GM21381 (cell line): ENCODE measurements around the gene BEST1.

ENCODE experiments used
- ATAC-seq: cut with Tn5 transposase; IDR thresholded peaks from one replicate; pipeline ENCODE4 v1.9.1; 2021; ENCODE audit warnings: mild to moderate bottlenecking, moderate library complexity; ENCODE audit not compliant: unreplicated experiment

The BEST1 gene

DNA sequence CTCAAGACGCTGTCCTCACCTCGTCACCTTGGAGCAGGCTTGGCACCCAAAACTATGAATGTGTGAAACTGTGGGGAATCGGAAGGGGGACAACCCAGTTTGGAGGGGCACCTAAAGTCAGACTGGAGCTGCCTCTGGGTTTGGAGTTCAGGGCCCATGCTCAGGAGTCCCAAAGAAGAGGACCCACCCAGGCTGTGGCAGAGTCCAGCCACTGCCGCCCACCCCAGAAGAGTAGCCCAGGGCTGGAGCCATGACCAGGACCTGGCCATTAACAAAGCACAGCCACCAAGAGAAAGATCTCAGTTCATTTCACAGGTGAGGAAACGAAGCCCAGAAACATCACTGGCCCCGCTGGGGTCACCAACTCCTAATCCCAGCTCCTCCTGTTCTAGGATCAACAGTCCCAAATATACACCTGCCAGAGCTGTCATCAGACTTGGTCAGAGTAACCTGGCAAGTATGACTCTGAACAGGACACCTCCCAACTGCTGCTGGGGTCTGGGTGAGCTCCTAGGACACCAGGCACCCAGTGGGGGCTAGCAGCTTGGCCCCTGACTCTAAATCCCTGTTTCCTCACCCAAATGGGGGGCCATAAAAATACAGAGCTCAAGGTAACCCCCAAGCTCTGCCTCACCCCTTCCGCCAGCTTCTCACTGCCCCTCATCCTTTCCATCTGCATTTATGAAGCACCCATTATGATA lies 35.5 kb upstream of the BEST1 start:
- no peak for ATAC-seq

DNA sequence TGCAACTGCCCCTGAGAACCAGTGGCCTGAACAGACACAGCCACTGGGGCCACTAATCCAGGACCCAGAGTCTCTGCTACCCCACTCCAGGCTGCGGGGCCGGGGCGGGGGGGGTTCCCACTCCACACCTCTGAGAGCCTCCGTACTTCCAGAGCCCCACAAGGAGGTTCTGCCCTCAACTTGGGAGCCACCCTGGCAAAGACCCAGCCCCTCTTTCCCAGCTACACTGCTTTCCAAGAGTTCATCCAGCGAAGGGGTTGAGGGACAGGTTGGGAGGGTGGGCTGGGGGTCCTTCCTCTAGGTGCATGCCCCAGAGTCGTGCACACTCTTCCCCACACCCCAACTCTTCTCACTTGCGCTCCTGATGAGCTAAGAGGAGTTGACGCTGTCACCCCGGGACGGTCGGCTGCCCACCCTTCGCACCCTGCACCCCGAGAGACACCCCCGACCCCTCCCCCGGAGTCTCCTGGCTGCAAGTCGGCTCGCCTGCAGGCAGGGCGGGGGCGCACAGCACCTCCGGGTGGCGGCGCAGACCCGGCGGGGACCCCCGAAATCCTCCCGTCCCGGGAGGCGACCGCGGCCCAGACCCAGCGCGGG lies 33.3 kb upstream of the BEST1 start:
- no peak for ATAC-seq

DNA sequence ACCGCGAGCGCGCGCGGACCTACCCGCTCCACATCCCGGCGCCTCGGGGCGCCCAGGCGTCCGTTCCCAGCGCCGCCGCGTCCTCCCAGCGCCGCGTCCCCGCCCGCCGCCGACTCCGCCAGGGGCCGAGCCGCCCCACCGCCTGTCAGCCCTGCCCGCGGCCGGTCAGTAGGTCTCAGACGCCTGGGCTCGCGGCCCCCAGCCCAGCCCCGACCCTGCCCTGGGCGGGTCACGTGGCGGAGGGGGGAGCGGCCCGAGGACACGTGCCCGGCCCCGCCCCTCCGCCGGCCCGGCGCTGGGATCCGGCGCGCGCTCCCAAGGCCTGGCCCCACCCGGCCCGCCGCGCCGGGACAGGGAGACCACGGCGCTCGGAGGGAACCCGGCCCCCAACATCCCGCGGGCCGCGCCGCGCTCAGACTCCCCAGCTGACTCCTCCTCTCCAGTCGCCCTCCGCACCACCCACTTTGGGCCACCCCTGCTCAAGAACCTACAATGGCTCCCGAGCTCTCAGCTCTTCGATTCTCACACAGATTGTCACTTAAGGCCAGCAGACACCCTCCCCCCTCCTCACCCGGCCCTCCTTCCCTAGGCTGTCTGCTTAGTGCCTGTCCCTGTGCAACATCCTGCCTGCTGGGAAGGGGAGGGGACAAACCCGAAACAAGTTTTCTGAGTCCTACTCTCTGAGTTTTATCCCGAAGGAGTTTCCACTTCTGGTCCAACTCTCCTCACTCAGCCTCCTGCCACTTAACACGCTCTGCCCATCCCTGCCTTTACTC lies 32.6 kb upstream of the BEST1 start, which contains the start of gene RAB3IL1:
Gene RAB3IL1 (minus strand): TSS at position 233 of the 776 bp plus-strand sequence. CDS start 199 bp downstream, at position 34.
- no peak for ATAC-seq

DNA sequence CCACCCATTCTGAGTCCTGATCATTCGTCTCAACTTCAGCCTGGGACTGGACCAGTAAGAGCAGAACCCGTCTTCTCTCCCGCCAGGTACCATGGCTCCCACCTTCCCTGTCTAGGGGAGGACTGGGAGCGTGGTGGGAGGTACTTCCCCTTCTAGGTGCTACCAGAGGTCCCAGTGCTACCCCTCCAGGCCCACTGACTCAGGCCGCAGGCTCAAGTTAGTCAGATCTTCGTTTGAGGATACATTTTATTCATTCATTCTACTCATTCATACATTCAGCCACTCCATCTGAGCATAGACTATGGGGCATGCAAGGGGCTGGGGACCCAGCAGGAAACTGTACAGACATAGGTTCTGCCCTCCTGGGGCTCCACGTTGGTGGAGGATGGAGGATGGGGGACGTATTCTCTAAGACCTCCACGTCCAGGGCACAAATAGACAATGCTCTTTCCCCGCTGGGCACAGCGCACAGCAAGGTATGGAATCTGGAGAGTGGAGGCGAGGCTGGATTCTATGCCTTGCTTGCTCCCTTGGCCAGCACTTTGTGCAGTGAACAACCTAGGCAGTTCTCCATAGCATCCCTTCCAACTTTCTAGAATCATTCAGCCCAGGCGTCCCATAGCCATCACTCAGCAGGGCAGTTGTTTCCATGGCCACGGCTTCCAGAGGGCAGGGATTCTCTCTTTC lies 31.8 kb upstream of the BEST1 start:
- ATAC-seq: no peak

DNA sequence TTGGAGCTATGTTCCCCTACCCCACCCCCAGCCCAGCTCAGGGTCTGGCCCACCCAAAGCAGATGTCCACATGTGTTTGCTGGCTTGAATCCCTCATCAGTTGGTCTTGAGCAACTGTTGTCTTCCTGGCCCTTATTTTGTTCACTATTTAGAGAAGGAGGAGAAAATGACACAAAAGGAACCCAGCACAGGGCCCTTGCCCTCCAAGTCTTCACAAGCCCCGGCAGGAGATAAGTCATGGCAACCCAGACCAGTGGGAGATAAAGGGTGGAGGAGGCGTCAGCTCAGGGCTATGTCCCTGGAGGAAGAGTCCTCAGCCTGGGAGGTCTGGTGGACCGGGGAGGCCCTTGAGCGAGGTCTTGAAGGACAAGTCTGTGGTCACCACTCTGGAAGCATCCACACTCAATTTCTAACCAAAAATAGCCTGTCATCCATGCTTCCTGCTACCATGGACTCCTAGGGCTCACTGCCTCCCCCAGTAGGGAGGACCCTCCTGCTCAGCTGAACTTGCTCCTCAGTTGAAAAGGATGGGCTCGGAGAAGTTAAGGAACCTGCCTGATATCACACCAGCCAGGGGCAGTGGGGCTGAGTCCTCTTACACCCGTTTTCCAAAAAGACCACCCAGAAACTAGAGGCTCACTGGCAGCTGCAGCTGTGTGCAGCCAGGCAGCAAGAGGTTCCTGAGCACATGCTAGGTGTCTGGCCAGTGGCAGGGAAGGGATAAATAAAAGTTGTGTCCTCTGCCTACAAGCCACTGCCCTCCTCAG lies 31.0 kb upstream of the BEST1 start:
- ATAC-seq: no peak

DNA sequence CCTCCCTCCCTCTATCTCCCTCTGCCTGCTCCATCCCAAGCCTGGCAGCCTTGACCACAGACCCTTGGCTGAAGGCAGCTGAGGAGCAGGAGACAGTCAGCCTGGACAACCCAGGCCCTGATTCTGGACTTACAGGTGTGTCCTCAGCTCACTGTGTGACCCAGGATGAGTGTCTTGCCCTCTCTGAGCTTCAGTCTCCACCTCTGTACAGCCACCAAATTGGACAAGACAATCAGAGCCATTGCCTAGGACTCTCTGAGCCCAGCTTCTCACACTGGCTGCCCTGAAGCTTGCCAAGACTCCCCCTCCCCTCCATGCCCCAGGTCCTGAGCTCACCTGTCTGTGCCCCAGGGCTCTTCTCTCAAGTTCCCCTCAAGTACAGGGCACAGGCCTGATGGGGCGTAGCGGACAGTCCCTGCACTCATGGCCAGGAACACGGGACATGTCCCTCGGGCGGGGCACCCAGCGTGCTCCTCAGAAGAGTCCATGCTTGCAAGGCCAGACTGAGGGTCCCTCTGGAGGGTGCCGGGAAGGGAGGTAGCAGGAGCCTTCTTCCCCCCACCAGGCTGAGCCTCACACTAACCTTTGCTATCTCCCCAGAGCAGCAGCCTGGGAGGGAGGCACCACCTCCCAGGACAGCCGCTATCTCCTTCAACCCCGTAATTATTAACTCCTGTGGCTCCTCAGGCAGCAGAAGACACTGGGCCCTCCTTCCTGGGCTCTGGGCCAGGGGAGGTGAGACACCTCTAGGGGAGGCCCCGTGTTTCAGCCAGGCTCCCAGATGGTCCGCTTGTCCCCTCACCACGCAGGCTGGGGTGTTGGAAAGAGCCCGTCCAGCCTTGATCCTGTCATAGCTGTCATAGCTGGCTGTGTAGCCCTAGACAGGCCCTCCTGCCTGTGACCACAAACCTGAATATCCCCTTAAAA lies 30.2 kb upstream of the BEST1 start:
- ATAC-seq: no peak

DNA sequence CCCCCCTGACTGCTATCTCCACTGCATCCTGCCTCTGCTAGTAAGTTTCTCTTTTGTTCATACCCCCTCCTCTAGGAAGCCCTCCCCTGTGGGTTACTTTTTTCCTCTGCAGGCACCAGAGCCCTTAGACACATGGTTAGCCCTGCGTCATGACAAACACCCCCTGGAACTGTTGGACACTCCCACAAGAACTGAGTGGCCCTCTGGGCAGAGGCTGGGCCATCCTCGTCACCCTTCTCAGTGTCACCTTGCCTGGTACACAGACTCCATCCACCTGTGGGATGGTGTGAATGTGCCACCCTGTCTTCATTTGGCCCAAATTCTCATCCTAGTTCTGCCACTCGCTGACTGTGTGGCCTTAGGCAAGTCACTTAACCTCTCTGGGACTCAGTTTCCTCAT lies 28.7 kb upstream of the BEST1 start:
- no peak for ATAC-seq

DNA sequence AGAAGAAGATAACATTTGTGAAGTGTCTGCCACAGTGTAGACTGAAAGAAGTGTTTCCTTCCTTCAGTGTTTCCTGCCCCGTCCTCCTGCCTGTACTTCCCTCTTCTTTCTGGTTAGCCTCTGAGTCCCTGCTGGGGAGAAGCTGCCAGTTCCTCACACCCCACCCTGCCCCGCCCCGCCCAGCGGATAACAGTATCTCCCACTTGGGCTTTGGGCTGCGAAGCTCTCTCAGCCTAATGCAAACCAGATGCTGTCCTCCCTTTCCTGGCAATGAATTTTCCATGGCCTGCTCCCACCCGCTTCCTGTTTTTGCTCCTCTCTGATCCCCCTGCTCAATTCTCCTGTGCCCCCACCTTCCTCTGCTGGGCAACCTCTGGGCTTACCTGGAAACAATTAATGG lies 27.6 kb upstream of the BEST1 start:
- no peak for ATAC-seq

DNA sequence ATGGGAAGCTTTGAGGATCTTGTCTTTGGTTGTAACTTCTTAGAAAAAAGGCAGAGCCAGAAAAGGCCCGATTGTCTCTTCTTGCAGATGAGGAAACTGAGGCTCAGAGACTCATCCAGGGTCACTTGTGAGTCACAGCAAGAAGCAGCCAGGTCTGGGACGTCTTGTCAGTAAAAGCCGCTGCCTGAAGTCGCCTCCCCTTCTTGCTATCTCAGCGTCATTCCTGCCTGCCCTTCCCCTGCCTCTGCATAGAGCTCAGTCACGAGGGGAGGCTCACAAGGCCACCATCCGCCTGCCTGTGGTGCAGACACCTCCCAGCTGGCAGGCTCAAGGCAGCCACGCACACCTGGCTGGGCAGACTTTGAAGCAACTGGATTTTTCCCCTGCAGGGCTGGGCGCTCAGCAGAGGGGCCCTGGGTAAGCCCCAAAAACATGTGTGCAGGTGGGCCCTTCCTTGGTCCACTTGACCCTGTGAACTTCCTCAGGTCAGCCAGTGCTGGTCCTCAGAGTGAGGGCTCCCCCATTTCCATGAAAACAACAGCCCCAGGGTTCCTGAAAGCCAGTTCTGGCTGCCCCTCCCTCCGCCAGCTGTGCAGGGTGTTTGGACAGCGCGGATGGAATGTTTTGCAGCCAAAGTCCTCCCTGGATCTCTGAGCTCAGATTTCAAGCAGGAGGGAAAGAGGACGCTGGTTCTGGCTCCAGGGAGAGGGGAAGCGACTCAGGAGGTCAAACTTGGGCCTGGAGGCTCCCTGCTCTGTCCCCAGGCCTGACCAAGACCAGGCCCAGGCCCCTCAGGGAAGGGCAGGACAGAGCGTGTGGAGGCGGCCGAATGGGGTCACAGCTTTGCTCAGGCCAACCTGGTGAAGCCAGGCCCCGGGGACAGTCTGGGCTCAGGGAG lies 26.7 kb upstream of the BEST1 start:
- ATAC-seq: no peak

DNA sequence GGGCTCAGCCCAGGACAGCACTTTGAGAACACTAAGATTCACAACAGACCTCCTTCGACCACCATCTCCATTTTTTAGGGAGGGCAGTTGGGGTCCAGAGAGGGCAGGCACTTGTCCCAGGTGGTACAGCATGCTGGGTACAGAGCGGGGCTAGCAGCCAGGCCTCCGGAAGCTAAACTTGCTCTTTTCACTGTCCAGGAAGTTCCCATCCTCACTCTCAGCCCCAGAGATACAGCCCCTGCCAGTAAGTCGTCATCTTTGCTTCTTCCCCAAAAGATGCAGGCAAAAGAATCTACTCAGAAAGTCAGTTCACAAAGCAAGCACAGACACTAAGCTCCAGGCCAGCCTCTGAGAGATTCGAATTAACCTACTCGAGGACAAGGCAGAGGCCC lies 26.1 kb upstream of the BEST1 start:
- no peak for ATAC-seq

DNA sequence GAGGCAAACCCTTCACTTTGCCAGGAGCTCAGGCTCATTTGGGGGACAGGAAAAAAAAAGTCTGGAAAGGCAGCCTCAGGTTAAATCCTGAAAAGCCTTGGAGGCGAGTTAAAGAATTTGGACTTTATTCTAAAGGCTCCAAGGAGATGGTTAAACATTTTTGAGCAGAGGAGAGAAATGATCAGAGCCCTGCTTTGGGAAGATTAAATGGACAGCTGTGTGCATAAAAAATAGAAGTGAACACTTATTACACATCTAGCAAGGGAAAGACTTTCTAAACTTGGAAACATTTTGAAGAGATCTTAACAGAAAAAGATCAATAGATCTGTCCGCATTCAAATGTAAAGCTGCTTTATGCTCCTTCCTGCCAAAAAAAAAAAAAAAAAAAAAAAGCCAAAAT lies 24.4 kb upstream of the BEST1 start:
- no peak for ATAC-seq

DNA sequence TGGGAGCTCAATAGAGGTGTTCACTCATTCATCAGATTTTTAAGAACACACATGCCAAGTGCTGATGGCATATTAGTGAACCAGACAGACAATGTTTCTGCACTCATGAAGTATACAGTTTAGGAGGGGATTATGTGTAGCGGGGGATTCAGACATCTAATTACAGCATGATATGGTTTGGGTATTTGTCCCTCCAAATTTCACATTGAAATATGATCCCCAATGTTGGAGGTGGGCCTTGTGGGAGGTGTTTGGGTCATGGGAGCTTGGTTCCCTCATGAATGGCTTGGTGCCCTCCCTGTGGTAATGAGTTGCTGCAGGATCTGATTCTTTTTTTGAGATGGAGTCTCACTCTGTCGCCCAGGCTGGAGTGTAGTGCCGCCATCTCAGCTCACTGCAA lies 23.9 kb upstream of the BEST1 start:
- no peak for ATAC-seq

DNA sequence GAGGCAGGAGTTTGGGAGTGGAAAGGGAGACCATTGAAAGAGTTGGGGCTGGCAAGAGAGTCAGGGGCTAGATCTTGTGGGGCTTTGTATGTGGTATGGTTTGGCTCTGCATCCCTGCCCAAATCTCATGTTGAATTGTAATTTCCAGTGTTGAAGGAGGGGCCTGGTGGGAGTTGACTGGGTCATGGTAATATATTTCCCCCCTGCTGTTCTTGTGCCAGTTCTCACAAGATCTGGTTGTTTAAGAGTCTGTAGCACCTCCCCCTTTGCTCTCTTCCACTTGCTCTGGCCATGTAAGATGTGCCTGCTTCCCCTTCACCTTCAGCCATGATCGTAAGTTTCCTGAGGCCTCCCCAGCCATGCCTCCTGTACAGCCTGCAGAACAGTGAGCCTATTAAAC lies 22.6 kb upstream of the BEST1 start:
- no peak for ATAC-seq

DNA sequence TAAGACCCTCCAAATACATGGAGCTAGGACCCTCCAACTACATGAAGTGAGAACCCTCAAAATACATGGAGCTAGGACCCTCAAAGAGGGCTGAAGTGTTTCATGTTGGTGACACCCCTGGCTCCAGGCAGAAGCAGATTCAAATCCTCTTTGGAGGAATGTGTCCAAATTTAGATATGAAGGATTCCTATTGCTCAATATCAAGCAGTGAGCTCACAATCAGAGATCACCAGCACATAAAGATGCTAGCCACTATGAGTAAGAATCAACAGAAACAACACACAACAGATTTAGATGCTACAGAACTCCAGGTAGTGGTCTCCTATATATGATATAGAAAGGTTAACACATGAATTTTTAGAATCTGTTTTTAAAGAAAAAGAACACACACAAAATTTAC lies 21.5 kb upstream of the BEST1 start:
- no peak for ATAC-seq

DNA sequence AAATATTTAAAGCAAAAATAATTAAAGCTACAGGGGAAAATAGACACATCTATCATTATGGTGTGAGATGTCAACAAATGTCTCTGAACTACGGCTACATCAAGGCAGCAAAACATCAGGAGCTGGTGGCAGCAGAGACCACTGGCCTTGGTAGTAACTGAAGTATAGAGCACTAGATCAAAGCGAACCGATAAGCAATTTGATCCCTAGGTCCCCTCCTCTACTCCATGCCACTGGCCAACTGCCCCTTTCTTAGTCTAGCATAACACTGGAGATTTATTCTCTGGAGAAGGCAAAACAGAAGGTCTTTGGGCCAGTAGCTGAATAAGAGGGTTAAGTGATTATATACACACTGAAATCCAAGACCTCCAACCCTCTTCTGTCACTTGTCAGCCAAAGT lies 19.2 kb upstream of the BEST1 start:
- ATAC-seq: no peak

DNA sequence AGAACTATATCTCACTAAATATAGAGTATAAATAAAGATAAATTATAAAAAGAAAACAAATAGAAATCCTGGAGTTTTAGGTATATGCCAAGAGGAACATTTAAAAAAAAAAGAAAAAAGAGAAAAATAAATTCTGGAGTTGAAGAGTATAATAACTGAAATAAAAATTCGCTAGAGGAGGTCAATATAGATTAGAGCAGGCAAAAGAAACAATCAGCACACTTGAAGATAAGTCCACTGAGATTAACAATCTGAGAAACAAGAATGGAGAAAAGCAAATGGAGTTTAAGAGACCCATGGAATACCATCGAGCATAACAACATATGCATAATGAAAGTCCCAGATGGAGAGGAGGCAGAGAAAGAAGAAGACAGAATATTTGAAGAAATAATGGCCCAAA lies 14.3 kb upstream of the BEST1 start:
- ATAC-seq: no peak

DNA sequence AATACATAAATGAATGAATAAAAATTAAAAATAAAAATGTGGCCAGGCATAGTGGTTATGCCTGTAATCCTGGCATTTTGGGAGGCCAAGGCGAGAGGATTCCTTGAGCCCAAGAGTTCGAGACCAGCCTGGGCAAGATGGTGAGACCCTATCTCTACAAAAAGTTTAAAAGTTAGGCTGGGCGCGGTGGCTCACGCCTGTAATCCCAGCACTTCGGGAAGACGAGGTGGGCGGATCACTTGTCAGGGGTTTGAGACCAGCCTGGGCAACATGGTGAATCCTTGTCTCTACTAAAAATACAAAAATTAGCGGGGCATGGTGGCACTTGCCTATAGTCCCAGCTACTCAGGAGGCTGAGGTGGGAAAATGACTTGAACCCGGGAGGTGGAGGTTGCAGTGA lies 9.7 kb upstream of the BEST1 start:
- ATAC-seq: no peak

DNA sequence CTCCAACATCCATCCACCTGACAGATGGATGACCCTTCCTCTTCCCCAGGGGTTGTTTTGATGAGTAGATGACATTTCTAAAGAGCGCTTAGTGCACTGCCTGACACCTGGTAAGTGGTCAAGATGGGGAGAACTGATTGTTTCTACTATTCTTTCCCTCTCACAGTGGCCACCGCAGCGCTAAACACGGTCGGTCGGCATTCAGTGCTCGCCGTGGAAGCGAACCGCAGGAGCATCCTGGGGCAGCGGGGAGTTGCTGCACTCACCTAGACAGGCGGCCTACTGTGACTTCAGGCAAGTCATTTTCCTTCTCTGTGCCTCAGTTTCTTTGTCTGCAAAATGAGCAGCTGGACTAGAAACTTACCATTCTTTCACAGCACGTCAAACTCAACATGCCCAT lies 5.0 kb upstream of the BEST1 start:
- ATAC-seq: no peak

DNA sequence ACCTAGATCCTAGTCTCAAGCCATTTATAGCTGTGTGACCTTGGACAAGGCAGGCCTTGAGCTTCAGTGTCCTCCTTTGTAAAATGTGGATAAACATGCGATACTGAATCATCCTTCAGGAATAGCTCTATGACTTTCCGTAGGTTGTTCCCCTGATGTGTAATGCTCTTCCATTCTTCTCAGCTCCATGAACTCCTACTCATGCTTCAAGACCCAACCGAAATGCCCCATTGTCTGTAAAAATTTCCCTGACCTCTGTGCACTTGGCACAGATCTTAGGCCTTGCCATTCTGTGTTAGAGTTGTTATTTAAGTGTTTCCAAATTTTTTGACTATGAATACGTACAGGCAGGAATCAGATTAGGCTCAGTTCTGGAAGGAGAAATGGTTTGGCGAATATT lies 3.3 kb upstream of the BEST1 start:
- ATAC-seq: no peak
